HG03457 (cell line): ENCODE measurements around the gene PHC2.

Experiments
- ATAC-seq: cut with Tn5 transposase; IDR thresholded peaks from one replicate; pipeline ENCODE4 v1.9.1; 2021; ENCODE audit warnings: moderate number of reproducible peaks; ENCODE audit not compliant: unreplicated experiment

Gene PHC2

DNA sequence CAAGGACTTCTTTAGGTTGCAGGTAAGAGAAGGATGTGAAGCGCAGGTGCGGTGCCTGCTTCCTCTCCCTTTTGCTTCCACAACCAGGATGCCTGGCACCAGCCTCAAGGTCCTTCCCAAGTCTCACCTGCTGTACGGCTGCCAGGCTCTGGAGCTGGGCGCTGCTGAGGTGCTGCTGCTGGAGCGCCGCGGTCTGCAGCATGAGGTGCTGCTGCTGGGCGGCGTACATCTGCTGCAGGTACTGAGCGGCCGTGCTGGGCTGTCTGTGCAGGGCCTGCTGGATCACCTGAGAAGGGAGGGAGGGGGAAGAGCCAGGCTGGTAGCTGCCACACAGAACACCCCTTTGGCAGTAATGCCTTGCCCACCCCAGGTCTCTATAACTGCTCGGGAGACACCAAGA, 58.7 kb downstream of the PHC2 start:
- ATAC-seq, result no peak

DNA sequence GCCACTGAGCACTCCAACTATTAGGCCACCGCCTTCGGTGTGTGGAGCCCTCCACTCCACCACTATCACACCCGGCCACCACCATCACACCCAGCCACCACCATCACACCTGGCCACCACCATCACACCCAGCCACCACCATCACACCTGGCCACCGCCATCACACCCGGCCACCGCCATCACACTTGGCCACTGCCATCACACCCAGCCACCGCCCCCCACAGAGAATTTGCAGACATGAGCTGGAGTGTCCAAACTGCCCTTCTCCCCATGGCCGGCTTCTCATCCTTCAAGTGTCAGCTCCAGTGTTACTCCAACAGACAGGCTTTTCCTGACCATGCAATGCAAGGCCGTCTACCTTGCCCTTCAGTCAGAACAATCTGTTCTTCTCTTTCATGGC, 59.6 kb downstream of the PHC2 start:
- ATAC-seq, result no peak

DNA sequence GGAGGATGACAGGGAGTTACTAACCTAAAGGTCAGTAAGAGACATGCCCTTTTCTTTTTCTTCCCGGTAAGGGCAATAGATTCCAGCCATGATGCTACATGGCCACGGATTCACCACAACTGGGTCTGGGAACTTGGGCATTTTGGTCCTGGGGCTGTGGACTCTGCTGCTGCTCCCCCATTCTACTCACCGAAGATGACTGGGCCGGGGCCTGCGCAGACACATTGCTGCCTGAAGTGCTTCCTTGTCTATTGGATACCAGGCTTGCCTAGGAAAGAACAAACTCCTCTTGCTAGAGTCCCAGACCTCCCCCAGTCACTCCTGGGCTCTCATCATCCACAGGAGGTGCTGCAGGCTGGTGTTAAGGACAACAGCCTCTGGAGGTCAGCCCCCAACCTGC, 60.1 kb downstream of the PHC2 start:
- ATAC-seq, result no peak

DNA sequence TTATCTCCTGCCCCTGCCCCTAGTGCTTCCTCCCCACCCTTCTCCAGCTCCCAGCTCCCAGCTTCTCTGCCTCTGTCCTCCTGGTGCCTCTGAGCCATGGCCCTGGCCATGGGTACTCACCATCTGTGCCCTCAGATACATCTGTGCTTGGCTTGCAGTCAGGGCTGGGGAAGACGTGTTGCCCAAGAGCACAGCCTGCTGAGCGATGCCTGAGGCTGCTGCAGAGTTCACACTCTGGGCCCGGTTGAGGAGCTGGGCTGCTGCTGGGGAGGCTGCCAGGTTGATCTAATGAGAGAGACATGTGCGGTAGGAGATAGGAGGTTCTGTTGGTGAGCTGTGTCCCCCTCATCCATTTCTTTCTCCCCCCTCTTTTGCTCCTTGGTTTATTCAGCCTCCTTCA, 60.6 kb downstream of the PHC2 start:
- ATAC-seq, result no peak

DNA sequence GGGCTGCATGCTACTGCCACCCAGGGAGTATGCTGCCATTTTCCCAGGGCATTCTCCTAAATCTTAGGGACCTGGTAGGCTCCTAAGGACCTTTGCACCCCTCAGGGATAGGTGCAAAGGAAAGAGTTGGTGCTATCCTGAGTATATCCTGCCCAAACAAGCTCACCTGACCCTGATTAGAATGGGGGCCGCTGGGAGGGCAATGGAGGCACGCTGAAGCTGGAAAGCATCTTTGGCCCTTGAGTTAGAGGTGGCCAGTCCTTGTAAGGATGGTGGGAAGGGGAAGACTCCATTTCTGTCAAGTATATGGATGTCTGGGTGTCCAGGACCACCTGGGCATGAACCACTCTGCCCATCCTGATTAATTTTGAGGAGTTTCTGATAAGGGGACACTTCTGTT, 61.1 kb downstream of the PHC2 start:
- no peak for ATAC-seq

DNA sequence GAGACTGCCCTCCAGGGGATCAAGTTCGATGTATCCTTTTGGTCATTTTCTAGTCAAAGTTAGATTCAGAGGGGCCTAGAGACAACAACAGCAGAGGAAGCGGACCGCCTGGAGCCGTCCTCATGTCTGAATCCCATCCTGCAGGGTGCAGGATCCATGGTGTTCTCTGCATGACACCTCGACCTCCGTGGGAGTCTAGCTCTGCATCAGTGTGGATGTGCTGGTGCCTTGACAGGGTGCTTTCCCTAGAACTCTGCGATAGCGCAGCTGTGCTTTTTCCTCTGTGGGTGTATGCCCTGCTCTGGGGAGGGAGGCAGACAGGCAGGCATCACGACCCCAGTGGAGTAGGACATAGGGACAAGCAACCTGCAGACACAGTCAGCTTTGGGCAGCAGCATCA, 61.8 kb downstream of the PHC2 start:
- no peak for ATAC-seq

DNA sequence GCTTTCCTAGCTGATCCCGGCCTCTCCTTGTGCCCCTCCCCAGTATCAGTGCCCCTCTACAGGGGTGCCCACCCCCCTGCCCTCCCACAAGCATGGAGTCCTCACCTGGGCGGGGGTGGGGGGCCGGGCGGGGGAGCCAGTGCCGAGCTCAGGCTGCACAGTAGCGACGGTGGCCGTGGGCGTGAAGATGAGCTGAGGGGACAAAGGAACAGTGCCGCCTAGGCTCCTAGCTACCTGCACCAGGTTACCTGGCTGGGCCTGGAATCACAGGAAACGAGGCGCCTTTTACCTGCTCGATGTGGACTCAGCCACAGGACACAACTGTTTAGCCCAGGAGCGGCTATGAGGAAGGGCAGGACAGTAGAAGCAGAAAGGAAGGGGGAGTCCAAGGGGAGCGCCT, 62.5 kb downstream of the PHC2 start:
- no peak for ATAC-seq

DNA sequence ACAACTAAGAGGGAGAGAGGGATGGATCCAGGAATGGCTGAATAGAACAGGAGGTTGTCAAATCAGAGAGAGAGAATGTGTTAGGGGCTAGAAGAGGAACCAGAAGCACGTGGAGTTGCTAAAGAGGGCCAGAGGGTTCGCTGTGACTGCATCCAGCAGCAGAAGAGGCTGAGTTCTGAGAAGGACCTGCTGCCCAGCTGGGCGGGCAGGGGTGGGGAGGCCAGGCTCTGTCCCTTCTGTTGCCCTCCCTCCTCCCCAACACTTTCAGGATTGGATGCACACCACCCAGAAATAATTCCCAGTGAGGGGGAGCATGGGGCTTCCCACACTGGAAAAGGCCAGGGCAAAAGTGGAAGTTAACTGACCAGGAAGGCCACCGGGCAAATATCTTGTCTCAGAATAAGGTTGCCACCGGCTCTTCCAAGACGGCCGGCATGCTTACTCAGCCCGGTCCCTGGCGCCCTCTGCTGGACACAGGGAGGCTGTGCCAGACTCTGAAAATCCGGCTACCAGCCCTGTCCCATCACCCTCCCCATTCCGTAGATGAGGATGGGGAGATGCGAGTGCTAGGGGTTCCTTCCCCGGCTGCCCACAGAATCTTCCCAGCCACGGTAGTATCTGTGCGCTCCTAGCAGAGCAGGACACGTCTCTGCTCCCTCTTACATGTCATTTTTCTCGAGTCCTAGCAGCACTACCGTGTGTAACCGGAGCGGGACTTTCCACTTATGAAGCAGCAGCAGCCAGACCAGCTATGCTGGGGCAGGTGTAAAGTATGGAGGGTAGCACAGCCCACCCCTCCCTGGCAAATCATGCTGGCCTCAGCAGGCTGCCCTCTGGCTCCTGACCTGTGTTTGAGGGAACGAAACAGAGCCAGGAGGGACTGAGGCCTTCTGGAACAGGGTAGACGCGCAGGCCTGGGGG, 63.1 kb downstream of the PHC2 start:
- no peak for ATAC-seq

DNA sequence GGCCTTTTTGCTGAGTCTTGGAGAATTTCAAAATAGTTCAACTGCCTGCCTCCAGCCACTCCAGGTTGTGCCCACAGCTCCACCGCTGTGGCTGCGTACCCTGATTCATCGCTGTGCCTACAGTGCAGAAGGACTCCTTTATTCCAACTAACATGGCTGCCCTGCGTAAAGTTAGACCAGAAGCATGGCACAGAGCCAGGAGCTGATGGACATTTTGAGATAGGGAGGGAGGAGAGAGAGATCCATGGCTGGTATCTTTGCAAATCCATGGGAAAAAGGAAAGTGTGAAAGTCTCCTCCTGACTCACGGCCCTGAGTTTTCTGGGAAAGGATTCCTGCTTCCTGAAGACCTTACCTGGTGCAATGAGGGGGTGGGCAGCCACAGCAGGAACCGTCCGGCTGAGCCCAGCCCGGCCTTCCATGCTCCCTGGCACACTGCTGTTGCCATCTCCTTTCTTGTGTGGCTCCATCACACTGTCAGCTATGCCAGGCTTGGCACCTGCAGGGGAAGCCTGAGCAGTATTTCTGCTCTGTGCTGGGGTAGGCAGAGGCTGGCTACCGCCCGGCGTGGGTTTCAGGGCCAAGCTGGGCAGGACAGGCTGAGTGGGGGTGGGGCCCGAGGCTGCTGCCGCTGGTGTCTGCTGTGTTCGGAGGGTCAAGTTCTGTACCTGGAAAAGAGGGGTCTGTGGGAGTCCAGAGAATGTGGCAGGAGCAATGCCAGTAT, 64.0 kb downstream of the PHC2 start:
- no peak for ATAC-seq

DNA sequence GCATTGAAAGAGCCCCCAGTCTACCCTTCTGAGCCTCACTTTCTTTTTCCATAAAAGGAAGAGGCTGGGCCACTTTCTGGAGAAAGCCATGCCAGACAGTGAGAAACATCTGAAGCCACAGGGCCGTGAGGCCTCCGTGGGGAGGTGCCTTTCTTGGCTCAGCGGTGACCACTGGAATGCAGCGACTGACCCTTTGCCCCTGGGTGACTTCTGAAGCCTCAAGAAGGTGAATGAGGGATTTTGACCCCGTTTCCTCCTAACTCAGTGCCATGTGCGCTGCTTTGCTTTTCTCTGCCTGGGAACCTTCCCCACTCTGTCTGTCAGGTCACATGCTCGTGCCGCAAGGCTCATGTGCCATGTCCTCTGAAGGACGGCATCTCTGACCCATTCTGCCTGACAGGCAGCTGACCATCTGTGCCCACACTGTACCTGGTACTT, 65.3 kb downstream of the PHC2 start:
- ATAC-seq, result no peak

DNA sequence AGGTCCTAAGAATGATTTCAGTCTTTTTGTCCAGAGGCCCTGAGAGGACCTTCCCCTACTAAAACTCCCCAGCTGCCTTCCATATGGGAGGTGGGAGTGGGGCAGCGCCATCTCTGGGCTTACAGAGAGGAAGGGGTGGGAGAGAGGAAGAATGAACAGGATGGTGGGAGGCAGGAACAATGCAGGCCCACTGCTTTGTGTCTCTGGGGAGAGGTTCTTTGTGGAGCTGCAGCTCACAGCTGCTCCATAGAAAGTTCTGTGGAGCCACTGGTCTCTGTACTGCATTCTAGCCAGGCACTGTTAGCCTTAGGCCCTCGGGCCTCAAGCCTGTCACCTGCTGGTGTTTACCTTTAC, 66.4 kb downstream of the PHC2 start:
- no peak for ATAC-seq

DNA sequence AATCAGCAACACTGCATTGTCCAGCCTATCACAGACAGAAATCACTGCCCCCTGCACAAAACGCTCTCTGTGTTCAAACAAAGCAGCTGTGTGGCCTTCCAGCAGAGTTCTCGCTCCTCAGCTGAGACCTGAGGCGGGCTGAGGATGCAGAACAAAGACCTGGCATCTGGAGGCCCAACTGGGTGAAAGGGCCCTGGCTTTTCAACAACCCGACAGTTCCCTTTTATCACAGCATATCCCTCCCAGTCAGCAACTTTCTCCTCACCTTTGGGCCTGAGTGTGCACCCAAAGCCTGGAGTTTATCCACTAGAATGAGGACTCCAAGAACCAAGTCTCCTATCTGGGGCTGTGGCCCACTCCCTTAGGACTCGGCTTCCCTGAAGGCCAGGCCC, 67.4 kb downstream of the PHC2 start:
- ATAC-seq, result no peak

DNA sequence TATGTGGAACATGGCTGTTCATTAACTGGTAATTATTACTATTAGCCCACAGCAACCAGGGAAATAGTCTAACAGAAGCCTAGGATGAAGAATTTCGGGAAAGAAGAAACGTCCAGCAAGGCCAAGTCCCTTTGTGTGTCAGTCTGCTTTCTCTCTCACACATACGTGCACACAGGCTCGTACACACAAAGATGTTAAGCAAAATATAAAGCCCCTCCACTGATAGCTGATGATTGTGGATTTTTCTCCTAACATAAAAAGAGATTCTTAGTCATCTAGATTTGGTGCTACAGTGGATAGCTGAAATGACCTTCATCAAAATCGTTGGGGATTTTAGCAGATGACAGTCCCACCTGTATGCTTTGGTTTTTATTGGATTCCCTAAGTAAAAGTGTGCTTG, 67.9 kb downstream of the PHC2 start:
- no peak for ATAC-seq

DNA sequence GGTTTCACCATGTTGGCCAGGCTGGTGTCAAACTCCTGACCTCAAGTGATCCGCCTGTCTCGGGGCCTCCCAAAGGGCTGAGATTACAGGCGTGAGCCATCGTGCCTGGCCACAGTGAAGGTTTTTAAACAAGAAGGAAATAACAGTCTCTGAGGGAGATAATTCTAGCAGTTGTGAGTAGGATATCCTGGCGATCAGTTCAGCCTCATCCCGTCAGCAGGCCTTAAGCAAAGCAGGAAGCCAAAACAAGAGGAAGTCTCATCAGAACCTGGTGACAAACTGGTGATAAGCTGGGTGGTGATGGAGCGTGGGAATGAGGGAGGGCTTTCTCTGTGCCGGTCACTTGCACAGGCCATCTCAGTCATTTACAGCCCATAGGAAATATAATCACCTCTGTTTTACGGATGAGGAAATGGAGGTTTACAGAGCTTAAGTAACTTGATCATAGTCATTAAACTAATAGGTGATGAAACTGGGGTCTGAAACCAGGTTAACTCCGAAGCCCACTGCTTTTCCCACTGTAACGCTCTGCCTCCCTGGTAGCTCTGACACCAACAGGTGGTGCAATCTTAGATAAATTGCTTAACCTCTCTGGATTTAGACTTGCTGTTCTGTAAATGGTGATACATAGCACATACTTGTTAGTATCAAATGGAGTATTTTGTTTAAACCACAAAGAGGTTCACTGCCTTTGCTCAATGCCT, 69.2 kb downstream of the PHC2 start:
- no peak for ATAC-seq

DNA sequence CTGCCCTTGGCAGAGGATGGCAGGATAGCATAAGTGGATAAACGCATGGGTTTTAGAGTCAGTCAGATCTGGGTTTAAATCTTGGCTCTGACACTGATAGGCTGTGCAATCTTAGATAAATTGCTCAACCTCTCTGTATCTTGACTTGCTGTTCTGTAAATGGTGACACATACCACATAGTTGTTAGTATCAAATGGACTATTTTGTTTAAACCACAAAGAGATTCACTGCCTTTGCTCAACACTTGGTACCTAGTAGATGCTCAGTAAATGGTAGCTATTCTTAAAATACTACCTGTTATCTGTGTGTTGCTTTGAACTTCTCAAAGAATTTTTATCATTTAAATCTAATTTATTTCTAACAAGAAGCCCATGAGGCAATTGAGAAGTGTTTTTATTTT, 70.5 kb downstream of the PHC2 start:
- ATAC-seq, result no peak

DNA sequence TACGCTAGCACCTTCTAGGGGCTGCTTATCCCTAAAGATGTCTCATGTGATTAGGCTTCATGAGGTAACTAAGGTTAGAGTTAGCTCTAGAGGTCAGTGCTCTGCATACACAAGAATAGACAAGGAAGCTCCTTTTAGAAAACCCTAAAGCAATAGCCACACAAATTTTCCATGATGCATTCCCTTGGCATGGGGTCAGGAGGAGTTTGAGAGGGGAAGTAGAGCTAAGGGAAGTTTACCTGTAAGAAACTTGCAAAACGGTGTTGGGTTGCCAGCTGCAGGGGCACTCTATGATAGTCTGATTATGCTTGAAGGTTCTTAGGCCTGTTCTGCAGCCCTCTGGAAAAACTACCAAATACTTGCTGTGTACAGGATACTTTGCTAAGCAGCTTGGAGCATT, 71.0 kb downstream of the PHC2 start:
- no peak for ATAC-seq

DNA sequence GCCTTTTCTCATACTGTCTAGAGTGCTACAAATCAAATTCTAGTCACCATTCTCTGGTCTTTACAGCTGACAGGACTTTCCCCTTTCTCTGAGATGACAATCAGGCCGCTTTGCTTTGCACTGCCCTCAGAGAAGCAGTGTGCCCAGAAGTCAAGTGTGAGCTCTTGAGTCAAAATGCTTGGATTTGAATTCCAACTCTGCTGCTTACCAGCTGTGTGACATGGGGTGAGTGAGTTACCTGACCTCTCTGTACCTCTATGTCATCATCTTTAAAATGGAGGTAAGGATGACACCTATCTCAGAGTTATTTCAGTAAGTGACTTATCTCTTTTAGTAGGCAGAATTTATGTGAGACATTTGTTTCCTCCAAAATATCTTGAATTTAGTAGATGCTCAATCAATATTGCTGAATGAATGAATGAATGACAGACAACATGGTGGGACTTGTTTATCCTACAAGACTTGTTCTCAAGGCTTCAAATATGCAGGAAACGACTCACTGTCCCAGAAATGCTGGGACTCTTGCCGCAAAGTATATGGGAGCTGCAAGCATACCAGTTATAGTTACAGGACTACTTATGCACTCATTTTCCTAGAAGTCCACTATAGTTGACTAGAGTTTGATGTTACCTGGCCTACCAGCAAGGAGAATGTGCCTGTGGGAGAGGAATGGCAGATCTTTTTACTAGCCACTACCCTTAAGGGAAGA, 71.9 kb downstream of the PHC2 start:
- ATAC-seq, result no peak

DNA sequence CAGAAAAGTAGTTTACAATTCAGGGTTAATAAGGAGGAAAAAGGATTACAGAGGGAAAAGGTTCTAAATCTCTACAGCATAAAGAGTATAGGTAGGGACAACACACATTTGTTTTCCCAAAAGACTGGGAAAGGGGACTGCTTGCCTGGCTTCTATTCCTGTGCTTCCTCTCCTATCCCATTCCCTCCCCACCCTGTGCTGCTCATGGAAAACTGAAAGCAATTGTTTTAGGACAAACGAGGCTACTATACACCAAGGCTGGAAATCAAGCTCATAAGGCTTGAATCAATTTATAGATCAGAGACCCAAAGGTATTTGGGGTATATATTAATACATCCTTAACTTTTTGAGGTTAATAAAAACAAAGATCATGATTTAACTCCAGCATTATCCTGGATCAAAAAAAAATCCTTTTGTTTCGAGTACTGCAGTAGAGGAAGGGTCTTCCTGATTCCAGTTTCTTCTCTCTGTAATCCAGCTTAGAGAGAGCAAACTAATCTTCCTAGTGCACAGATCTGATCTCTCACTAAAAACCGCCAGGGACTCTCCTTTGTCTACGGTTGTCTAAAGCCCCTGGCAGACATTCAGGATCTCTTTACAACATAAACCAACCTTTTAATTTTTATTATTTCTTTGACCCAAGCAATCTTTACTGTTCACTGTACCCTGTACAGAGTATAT, 72.6 kb downstream of the PHC2 start:
- ATAC-seq, result no peak

DNA sequence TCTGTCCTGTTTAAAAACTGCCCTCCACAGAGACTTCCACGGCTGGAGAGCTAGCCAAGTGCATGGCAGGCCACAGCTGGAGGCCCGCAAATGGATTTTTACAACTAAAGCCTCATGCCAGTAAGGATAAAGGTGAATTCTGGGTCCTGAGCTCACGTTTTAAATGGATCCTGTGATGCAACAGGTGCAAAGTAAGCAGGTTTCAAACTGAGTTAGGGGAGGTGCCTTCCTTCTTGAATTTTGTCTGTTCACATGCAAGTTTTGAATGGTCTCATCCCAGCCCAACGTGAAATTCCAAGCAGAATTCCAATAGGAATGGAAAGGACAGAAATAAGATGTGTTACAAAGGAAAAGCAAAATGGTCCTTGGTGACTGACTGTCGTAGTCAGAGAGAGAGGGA, 73.8 kb downstream of the PHC2 start:
- no peak for ATAC-seq

DNA sequence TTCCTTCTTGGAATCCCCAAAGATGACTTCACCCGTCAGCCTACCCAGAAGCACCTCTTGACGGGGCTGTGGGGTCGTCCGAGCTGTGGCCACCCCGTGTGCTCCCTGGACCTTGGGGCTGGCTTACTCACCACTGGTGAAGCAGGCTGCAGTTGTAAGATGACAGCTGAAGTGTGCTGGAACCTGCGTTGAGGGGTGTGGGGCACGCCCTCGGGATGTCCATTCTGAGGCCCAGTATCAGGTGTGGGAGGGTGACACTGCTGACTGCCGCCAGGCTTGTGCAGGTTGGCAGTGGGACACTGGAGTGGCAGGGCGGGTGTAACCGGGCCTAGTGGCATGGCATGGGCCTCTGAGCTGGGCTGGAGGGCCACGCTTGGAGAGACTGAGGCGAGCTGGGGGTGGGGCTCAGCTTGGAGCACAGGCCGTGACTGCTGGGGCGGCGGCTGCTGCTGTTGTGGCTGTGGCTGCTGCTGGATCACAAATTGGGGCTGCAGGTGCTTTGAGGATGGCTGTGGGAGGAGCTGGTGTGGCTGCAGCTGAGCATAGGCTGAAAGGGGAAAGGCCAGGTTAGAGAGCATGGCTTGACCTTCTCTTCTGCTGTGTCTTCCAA, 76.1 kb downstream of the PHC2 start:
- no peak for ATAC-seq
